HepG2 (cell line): ENCODE measurements around the gene UST. TPM values are rescaled to one million over a fixed set of nuclear protein-coding genes. Genes with fewer than 3 reads are reported as not detected.

ENCODE experiments used
- AKNA ChIP-seq: sonication (generic); formaldehyde crosslinking; IDR thresholded peaks from 2 replicates; pipeline ENCODE4 v1.4.0; 2020; ENCODE audit warnings: missing genetic modification reagents, borderline replicate concordance
- HES4 ChIP-seq: sonication (generic); formaldehyde crosslinking; IDR thresholded peaks from 2 replicates; pipeline ENCODE4 v1.9.0; 2021; ENCODE audit warnings: mild to moderate bottlenecking, missing genetic modification reagents, borderline replicate concordance
- HIVEP1 ChIP-seq: sonication (generic); formaldehyde crosslinking; IDR thresholded peaks from 2 replicates; pipeline ENCODE4 v1.4.0; 2020; ENCODE audit warnings: mild to moderate bottlenecking, missing genetic modification reagents
- HOXA5 ChIP-seq: sonication (generic); formaldehyde crosslinking; IDR thresholded peaks from 2 replicates; pipeline ENCODE4 v1.4.0; 2020; ENCODE audit warnings: missing genetic modification reagents
- IKZF5 ChIP-seq: IDR thresholded peaks from 2 replicates; pipeline ENCODE4 v1.6.1; 2018; ENCODE audit warnings: missing genetic modification reagents, mild to moderate bottlenecking, missing compliant biosample characterization
- KLF11 ChIP-seq: IDR thresholded peaks from 2 replicates; pipeline ENCODE4 v1.6.1; 2016; ENCODE audit warnings: missing compliant biosample characterization
- KLF12 ChIP-seq: sonication (generic); formaldehyde crosslinking; IDR thresholded peaks from 2 replicates; pipeline ENCODE4 v1.4.0; 2020; ENCODE audit warnings: missing genetic modification reagents, borderline replicate concordance
- LRRFIP1 ChIP-seq: sonication (generic); formaldehyde crosslinking; conservative IDR thresholded peaks from 2 replicates; pipeline ENCODE4 v1.4.0; 2020; ENCODE audit warnings: missing genetic modification reagents
- MXD4 ChIP-seq: IDR thresholded peaks from 2 replicates; pipeline ENCODE4 v1.6.1; 2016; ENCODE audit warnings: mild to moderate bottlenecking, missing biosample characterization, missing genetic modification reagents
- NPAS2 ChIP-seq: sonication (generic); formaldehyde crosslinking; IDR thresholded peaks from 2 replicates; pipeline ENCODE4 v1.8.0; 2022; ENCODE audit warnings: mild to moderate bottlenecking, missing genetic modification reagents, borderline replicate concordance
- PLSCR1 ChIP-seq: sonication (generic); formaldehyde crosslinking; IDR thresholded peaks from 2 replicates; pipeline ENCODE4 v1.5.0; 2020; ENCODE audit warnings: missing genetic modification reagents, mild to moderate bottlenecking, borderline replicate concordance
- POLR2A ChIP-seq, 2 experiments: IDR thresholded peaks; 2 replicates each; pipeline ENCODE4 v1.6.1; 2011; ENCODE audit warnings: low read depth in 2 of 2, low read length in 2 of 2, mild to moderate bottlenecking in 1 of 2, moderate library complexity in 1 of 2; ENCODE audit not compliant: insufficient read depth in 1 of 2
- PTBP1 ChIP-seq: fragments of 200-400 bp; formaldehyde crosslinking; IDR thresholded peaks from 2 replicates; pipeline ENCODE4 v1.6.1; 2018; ENCODE audit warnings: low read length, low read depth; ENCODE audit not compliant: poor library complexity, severe bottlenecking
- RFXANK ChIP-seq: IDR thresholded peaks from 2 replicates; pipeline ENCODE4 v1.6.1; 2016
- SCMH1 ChIP-seq: sonication (generic); formaldehyde crosslinking; IDR thresholded peaks from 2 replicates; pipeline ENCODE4 v1.9.0; 2021; ENCODE audit warnings: missing genetic modification reagents, mild to moderate bottlenecking, borderline replicate concordance
- ZEB1 ChIP-seq: IDR thresholded peaks from 2 replicates; pipeline ENCODE4 v1.6.1; 2012; ENCODE audit warnings: mild to moderate bottlenecking, low read depth, inconsistent platforms; ENCODE audit not compliant: insufficient replicate concordance
- ZFP41 ChIP-seq: sonication (generic); formaldehyde crosslinking; IDR thresholded peaks from 2 replicates; pipeline ENCODE4 v1.4.0; 2020; ENCODE audit warnings: mild to moderate bottlenecking, missing genetic modification reagents, borderline replicate concordance
- ZFP82 ChIP-seq: sonication (generic); formaldehyde crosslinking; IDR thresholded peaks from 2 replicates; pipeline ENCODE4 v1.5.1; 2020; ENCODE audit warnings: mild to moderate bottlenecking, missing genetic modification reagents, borderline replicate concordance
- ZNF160 ChIP-seq: sonication (generic); formaldehyde crosslinking; IDR thresholded peaks from 2 replicates; pipeline ENCODE4 v1.8.0; 2022; ENCODE audit warnings: mild to moderate bottlenecking, inconsistent platforms, missing genetic modification reagents
- ZNF20 ChIP-seq: sonication (generic); formaldehyde crosslinking; IDR thresholded peaks from 2 replicates; pipeline ENCODE4 v1.4.0; 2020; ENCODE audit warnings: mild to moderate bottlenecking, moderate library complexity, missing genetic modification reagents
- ZSCAN29 ChIP-seq: sonication (generic); formaldehyde crosslinking; conservative IDR thresholded peaks from 2 replicates; pipeline ENCODE4 v1.4.0; 2020; ENCODE audit warnings: mild to moderate bottlenecking, missing genetic modification reagents
- polyA plus RNA-seq, 8 experiments: library from polyadenylated mRNA; depleted of rRNA in 3 of 8; stranded (reverse) in 7 of 8; unstranded in 1 of 8; fragments of >200 nt; fragmentation: Illumina TruSeq in 4 of 8; extraction: Trizol in 4 of 8; gene quantifications; 2 replicates each; pipeline versions ENCODE4 v1.2.1 to v1.2.3, GENCODE V29; 2011 to 2016; ENCODE audit warnings: low read depth in 4 of 8, missing spikeins in 1 of 8, mixed read lengths in 1 of 8; ENCODE audit not compliant: insufficient read depth in 1 of 8
- total RNA-seq, 5 experiments: library from RNA; depleted of rRNA; stranded (reverse); fragments of >200 nt; fragmentation: Illumina TruSeq; extraction: Trizol; gene quantifications; 2 replicates each; pipeline ENCODE4 v1.2.3, GENCODE V29; 2016; ENCODE audit warnings: low read depth in 1 of 5

Gene UST
- total and polyA plus RNA-seq, 2 of the 13 experiments (the other 11 are each of a cell fraction or from before 2014, with no cell fraction given): 0.27 TPM; not detected in 1

GRCh38 chr6:148947621-148948444, 201.0 kb downstream of the UST start (continued):
- TF ChIP-seq AKNA (no peak), ZFP82 (CRISPR knock-in tag) (no peak), RFXANK (no peak), ZNF20 (CRISPR knock-in tag) (no peak), HOXA5 (CRISPR knock-in tag) (peak; percentile 85; the same call in 1 of the 2 replicates), HES4 (CRISPR knock-in tag) (no peak), SCMH1 (CRISPR knock-in tag) (no peak), ZFP41 (CRISPR knock-in tag) (no peak), KLF11 (CRISPR knock-in tag) (no peak), LRRFIP1 (CRISPR knock-in tag) (no peak), NPAS2 (CRISPR knock-in tag) (no peak), ZSCAN29 (CRISPR knock-in tag) (no peak), IKZF5 (CRISPR knock-in tag) (peak; percentile 30; the same call in 1 of the 2 replicates), HIVEP1 (CRISPR knock-in tag) (no peak), ZEB1 (no peak), KLF12 (CRISPR knock-in tag) (0 out of 2 replicates have a peak, but pooled peaks have one; percentile 32), PTBP1 (no peak), POLR2A (IDR thresholded peaks at IDR 0.05; ENCODE audit: insufficient read depth in 1 of 2, low read depth in 2 of 2, low read length in 2 of 2) (no peak), PLSCR1 (no peak), ZNF160 (CRISPR knock-in tag) (0 out of 2 replicates have a peak, but pooled peaks have one; percentile 48), MXD4 (CRISPR knock-in tag) (no peak)
